Stimulated activated CD8-positive, alpha-beta memory T cell treated with anti-CD3 and anti-CD28 coated beads, Interleukin-4, amount 100 ng/mL, for 24 hours (primary cell): Measurements from ENCODE around the gene KCNAB1.

Experiments
- DNase-seq: peaks from one replicate; pipeline ENCODE4 v3.0.0-alpha.2; 2020; ENCODE audit warnings: low read depth

KCNAB1 gene

DNA sequence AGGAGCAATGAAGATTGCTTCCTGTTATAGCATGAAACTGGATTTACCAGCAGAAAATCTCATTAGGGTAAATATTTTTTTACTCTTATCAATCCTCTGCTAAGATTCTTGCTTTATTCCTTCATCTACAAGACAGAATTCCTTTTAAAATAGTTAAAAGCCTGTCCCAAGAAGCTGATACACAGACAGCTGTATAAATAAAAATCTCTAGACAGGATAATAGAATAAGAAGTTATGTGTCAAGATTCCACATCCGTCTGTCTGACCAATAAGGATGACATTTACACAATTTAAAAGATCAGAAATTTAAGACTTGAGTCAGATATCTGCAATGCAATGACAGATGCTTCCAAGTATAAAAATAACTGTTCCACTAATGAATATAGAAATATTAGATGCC lies 376.9 kb downstream of the KCNAB1 start:
- no peak for DNase-seq

DNA sequence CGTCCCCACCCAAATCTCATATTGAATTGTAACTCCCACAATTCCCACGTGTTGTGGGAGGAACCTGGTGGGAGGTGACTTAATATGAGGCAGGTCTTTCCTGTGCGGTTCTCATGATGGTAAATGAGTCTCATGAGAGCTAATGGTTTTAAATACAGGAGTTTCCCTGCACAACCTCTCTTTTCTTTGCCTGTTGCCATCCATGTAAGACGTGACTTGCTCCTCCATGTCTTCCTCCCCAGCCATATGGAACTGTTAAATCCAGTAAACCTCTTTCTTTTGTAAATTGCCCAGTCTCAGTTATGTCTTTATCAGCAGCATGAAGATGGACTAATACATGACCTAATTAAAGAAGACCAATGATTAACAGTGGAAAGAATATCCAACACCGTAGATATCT lies 377.9 kb downstream of the KCNAB1 start:
- no peak for DNase-seq

GRCh38 chr3:156507285-156507684 lies 386.9 kb downstream of the KCNAB1 start:
- no peak for DNase-seq

DNA sequence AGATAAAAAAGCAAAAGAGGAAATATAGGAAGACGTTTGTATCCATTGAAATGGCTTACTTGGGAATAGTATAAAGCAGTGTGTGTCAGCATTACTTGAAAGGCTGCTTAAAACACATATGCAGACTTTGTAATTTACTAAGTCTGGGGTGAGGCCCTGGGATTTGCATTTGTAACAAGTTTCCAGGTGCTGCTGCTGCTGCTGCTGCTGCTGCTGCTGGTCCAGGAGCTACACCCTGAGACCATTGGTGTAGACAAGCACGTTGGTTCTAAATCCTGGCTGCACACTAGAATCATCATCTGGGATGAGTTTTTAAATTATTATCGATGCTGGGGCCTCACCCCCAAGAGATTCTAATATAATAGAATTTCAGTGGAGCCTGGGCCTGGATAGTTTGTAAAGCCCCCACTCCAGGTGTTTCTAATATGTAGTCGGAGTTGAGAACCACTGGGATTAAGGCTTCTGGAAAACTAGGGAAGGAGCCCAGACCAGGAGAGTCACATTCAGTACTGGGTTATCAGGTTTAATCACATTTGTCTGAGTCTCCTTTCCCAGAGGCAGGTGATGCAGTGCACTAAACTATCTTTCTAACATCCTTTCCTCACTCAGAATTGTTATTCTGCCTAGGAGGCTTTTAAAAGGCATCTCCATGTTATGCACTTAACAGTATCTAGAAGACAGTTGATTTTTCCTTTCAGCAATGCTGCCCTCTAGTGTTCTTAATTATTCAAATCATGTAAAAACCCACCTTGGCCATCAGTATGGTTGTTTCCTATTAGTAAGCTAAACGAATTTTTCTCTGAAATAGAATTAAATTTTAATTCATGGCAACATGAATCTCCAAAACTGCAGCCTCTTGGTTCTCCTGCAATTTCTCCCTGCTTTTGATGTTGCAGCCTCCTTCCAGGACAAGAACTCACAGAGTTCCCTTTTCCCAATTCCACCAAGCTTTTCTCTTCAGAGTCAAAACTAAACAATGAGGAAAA lies 389.1 kb downstream of the KCNAB1 start:
- DNase-seq: no peak

- no peak for DNase-seq
These were observed 391.8 kb downstream of the KCNAB1 start for GRCh38 chr3:156511987-156512677.

- no peak for DNase-seq
These were observed 393.2 kb downstream of the KCNAB1 start for GRCh38 chr3:156513619-156514018.

DNA sequence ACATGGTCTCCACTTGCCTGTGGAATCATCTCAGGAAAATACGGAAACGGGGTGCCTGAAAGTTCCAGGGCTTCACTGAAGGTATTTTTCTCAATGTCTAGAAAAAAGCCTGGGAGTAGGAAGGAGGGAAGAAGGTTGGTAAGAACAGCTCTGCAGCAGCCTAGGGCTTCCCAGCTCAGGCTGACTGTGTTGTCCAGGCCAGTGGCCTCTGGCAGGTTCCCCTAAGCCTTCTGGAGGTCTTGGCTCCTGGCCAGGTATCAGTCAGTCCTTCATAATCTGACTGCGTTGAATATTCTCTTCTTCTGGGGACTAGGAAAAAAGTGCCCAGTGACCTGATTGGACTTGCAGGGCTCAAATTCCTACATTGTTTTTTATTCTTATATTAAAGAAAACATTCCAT lies 395.9 kb downstream of the KCNAB1 start:
- no peak for DNase-seq

DNA sequence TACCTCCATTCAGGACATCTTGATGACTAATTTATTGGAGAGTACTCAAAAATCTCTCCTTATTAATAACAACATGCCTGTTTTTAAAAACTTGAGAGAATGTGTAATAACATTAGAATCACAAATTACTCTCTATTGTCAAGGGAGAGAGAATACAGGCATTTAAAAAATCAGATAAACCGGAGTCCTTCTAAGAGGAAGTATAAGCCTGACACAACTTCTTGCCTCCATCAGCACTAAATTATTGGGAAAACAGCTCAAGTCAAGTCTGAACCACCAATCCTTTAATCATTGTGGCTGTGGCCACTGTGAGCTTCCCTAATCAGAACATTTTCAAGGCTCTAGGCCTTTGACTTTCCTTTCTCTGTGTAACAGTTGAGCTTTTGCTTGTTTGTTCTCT lies 396.6 kb downstream of the KCNAB1 start:
- DNase-seq: no peak

DNA sequence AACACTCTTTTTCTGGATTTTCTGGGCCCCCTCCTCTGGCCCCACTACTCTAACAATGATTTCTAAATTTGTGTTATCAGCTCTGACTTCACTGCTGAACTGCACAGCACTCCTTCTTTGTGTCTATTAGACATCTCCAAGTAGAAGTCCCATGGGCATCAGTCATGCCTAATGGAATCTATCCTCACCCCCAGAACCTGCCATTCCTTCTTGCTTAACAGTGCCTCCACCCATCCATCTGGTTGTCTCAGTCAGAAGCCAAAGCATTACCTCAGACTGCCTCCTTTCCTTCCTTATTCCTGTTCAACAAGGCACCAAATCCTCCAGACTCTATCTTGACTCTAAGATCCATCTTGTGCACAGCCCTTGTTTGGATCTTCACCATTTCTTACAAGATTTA lies 398.3 kb downstream of the KCNAB1 start:
- DNase-seq: no peak

- DNase-seq: no peak
These were observed 399.4 kb downstream of the KCNAB1 start for GRCh38 chr3:156519758-156520162.

DNA sequence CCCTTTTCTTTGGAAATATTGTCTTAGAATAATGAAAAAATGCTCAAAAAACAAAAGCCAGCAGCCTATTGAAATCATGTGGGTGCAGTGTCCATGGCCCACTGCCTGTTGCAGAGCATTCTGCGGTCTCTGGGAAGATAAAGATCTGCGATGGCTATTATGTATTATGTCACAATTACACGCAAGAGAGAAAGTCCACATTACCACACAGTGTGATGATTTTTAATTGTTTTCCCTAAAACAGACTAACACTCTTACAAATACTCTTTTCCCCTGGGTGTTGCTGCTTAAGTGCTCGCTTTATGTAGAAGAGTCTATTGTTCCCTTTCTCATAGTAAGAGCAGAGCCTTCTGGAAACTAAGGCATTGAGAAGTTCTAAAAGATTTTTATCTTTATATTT lies 402.3 kb downstream of the KCNAB1 start:
- no peak for DNase-seq

DNA sequence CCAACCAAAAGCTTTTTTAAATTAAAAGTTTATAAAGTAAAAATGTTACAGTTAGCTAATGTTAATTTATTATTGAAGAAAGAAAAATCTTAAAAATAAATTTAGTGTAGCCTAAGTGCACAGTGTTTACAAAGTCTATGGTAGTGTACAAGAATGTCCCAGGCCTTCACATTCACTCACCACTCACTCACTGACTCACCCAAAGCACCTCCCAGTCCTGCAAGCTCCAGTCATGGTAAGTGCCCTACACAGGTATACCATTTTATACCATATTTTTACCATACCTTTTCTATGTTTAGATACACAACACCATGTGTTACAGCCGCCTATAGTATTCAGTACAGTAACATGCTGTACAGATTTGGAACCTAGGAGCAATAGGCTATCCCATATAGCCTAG lies 405.4 kb downstream of the KCNAB1 start:
- no peak for DNase-seq

DNA sequence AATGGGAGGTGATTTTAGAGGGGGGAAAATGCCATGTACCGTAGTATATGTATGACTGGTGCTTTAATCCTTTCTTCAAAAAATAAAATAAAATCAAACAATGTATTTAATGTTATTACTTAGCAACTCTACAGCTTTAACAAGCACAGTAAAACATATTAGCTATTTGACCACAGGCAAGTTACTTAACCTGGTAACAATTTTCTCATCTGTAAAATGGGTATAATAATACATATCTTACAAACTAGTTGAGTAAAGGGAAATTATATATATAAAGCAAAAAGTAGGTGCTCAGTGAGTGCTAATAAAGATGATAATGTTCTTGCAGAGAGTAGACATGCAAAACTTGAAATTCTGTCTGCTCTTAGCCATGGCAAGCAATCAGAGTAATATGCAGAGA lies 406.7 kb downstream of the KCNAB1 start:
- DNase-seq: no peak

DNA sequence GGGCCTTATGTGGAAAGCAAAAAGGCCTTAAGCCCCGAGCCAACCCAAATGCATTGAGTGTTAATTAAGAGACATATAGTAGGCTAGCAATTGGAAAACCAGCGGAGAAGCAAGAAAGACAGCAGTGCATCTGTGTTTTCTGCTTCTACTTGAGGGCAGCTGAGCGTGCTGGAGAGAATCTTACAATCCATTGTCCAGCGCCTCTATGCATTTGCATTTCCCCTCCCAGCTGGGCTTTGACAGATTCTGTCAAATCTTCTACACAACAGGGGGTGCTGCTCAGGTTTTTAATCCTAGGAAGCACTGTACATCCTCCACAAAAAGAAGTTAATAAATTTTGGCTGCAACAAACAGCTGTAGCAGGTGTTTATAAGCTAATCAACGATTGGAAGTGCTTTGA lies 410.6 kb downstream of the KCNAB1 start:
- DNase-seq: no peak

DNA sequence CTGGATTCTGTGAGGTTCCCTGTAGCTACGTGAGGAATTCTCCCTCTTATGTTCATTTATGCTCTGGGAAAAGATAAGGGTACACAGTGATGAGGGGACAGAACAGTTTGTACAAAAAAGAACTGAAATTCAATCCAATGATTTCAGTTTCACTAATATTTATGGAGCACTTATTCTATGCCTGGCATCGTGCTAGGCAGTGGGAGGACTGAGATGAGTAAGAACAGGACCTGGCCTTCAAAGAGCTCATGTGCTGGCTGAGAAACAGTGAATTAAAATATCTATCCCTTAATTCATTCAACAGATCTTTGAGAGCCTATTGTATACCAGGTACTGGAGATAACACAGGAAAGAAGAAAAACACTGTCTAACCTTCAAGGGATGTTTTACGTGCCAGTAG lies 412.4 kb downstream of the KCNAB1 start:
- DNase-seq: no peak

- no peak for DNase-seq
These were observed 412.8 kb downstream of the KCNAB1 start for GRCh38 chr3:156533205-156533604.

DNA sequence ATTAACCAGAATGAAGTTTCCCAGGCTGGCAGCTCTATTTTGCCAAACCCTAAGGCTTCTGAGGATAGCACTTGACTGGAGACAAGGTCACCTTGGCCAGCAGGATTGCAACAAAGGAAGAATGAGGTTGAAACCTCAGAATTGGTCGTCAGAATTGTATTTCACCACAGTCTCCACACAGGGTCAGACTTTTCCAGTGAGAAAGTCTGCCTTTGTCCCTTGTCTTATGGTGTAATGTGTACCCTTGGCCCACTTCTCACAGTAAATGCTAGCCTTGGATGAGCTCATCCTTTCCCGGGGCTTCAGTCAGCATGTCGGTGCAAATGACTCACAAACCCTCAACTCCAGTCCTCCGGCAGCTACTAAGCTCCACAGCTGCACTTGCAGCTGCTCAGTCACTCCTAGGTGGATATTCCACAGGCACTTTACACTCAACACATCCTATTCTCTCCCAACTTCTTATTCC lies 414.8 kb downstream of the KCNAB1 start:
- no peak for DNase-seq

- no peak for DNase-seq
These were observed 415.4 kb downstream of the KCNAB1 start for GRCh38 chr3:156535798-156536197.

- no peak for DNase-seq
These were observed 416.3 kb downstream of the KCNAB1 start for GRCh38 chr3:156536524-156537316.

- DNase-seq: no peak
These were observed 418.7 kb downstream of the KCNAB1 start for GRCh38 chr3:156539051-156539450.

- DNase-seq: no peak
These were observed 419.4 kb downstream of the KCNAB1 start for GRCh38 chr3:156539802-156540201.
